ENCODE results near the gene LENG9.

GRCh38 chr19:54461613-54462012 lies 2.0 kb downstream of the LENG9 start:
- no peak for TF ChIP-seq POLR2AphosphoS5 (IDR thresholded peaks at IDR 0.05; ENCODE audit: low read depth, low read length)
- no peak for TF ChIP-seq CTCF (IDR thresholded peaks at IDR 0.05)
- no peak for TF ChIP-seq SIN3A (IDR thresholded peaks at IDR 0.05; ENCODE audit: borderline replicate concordance, insufficient read depth, low read depth, low read length)
- TF ChIP-seq, protein P1, sequence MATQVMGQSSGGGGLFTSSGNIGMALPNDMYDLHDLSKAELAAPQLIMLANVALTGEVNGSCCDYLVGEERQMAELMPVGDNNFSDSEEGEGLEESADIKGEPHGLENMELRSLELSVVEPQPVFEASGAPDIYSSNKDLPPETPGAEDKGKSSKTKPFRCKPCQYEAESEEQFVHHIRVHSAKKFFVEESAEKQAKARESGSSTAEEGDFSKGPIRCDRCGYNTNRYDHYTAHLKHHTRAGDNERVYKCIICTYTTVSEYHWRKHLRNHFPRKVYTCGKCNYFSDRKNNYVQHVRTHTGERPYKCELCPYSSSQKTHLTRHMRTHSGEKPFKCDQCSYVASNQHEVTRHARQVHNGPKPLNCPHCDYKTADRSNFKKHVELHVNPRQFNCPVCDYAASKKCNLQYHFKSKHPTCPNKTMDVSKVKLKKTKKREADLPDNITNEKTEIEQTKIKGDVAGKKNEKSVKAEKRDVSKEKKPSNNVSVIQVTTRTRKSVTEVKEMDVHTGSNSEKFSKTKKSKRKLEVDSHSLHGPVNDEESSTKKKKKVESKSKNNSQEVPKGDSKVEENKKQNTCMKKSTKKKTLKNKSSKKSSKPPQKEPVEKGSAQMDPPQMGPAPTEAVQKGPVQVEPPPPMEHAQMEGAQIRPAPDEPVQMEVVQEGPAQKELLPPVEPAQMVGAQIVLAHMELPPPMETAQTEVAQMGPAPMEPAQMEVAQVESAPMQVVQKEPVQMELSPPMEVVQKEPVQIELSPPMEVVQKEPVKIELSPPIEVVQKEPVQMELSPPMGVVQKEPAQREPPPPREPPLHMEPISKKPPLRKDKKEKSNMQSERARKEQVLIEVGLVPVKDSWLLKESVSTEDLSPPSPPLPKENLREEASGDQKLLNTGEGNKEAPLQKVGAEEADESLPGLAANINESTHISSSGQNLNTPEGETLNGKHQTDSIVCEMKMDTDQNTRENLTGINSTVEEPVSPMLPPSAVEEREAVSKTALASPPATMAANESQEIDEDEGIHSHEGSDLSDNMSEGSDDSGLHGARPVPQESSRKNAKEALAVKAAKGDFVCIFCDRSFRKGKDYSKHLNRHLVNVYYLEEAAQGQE (IDR thresholded peaks at IDR 0.05; ENCODE audit: insufficient read depth in 1 of 2, low read depth in 2 of 2, low read length in 1 of 2), result no peak
- no peak for TF ChIP-seq TCF7L2 (IDR thresholded peaks at IDR 0.05; ENCODE audit: low read depth, low read length)

Measured in Panc1 (cell line).